ENCODE results near the gene CCDC18.

Gene CCDC18

GRCh38 chr1:93244298-93245069 lies 64.0 kb downstream of the CCDC18 start:
- H3K4me3 ChIP-seq (ENCODE audit: low read depth, low read length) = no peak overlapping the region
- no peak for TF ChIP-seq CTCF (IDR thresholded peaks at IDR 0.05; ENCODE audit: insufficient read depth, low read length, missing control alignments)
- DNase-seq (ENCODE audit: low read depth, low spot score) = no peak
- ChIA-PET CTCF (interaction anchor here (0.9 kb wide), 1 partner anchor 9 kb away, joined by 3 read pairs; no protein-coding TSS in a partner anchor), POLR2A (no interaction called here)

- CTCF ChIA-PET = no interaction called here
- no peak overlapping the region for H3K4me3 ChIP-seq (ENCODE audit: low read depth, low read length)
- DNase-seq (ENCODE audit: low read depth, low spot score) = no peak
- TF ChIP-seq CTCF (IDR thresholded peaks at IDR 0.05; ENCODE audit: insufficient read depth, low read length, missing control alignments) = no peak
- POLR2A ChIA-PET = no interaction called here
These were observed 71.4 kb downstream of the CCDC18 start for GRCh38 chr1:93251966-93252365.

- no peak for DNase-seq (ENCODE audit: low read depth, low spot score)
- TF ChIP-seq CTCF (IDR thresholded peaks at IDR 0.05; ENCODE audit: insufficient read depth, low read length, missing control alignments) = no peak
- CTCF ChIA-PET = no interaction called here
- POLR2A ChIA-PET = no interaction called here
- H3K4me3 ChIP-seq (ENCODE audit: low read depth, low read length) = no peak overlapping the region
These were observed 72.1 kb downstream of the CCDC18 start for GRCh38 chr1:93252598-93252997.

- TF ChIP-seq CTCF (IDR thresholded peaks at IDR 0.05; ENCODE audit: insufficient read depth, low read length, missing control alignments) = no peak
- DNase-seq (ENCODE audit: low read depth, low spot score) = no peak
- no peak overlapping the region for H3K4me3 ChIP-seq (ENCODE audit: low read depth, low read length)
- POLR2A ChIA-PET = no interaction called here
- CTCF ChIA-PET = interaction anchor here (1.3 kb wide), 1 partner anchor 174 kb away, joined by 3 read pairs; no protein-coding TSS in a partner anchor
These were observed 73.0 kb downstream of the CCDC18 start for GRCh38 chr1:93253516-93253915.

GRCh38 chr1:93255222-93256079 lies 74.9 kb downstream of the CCDC18 start:
- ChIA-PET CTCF (no interaction called here), POLR2A (no interaction called here)
- peak; percentile 44 for DNase-seq (ENCODE audit: low read depth, low spot score)
- no peak for TF ChIP-seq CTCF (IDR thresholded peaks at IDR 0.05; ENCODE audit: insufficient read depth, low read length, missing control alignments)
- H3K4me3 ChIP-seq (ENCODE audit: low read depth, low read length) = no peak overlapping the region

GRCh38 chr1:93256433-93256832 lies 75.9 kb downstream of the CCDC18 start:
- ChIA-PET CTCF (interaction anchor here (0.9 kb wide), 1 partner anchor 48 kb away, joined by 3 read pairs; no protein-coding TSS in a partner anchor), POLR2A (no interaction called here)
- DNase-seq (ENCODE audit: low read depth, low spot score) = no peak
- no peak overlapping the region for H3K4me3 ChIP-seq (ENCODE audit: low read depth, low read length)
- TF ChIP-seq CTCF (IDR thresholded peaks at IDR 0.05; ENCODE audit: insufficient read depth, low read length, missing control alignments) = no peak

Measured in AG04449 (cell line).